Endothelial cell (in vitro differentiated cells): ENCODE data around the gene GSG1. TPM values are rescaled to one million over a fixed set of nuclear protein-coding genes. Genes with fewer than 3 reads are reported as not detected.

Source experiments
- DNase-seq: peaks from one replicate; pipeline ENCODE4 v3.0.0; 2021; ENCODE audit warnings: low spot score
- H3K27ac Mint-ChIP-seq: one replicate; pipeline ENCODE4 v1.8.0; 2021; ENCODE audit warnings: mixed read lengths, inconsistent platforms; ENCODE audit not compliant: unreplicated experiment
- H3K27me3 Mint-ChIP-seq: one replicate; pipeline ENCODE4 v1.8.0; 2021; ENCODE audit warnings: mild to moderate bottlenecking, moderate library complexity, mixed read lengths, inconsistent platforms; ENCODE audit not compliant: unreplicated experiment
- H3K36me3 Mint-ChIP-seq: one replicate; pipeline ENCODE4 v1.8.0; 2021; ENCODE audit warnings: mild to moderate bottlenecking, low read depth, mixed read lengths, inconsistent platforms; ENCODE audit not compliant: unreplicated experiment
- H3K4me1 Mint-ChIP-seq: one replicate; pipeline ENCODE4 v1.8.0; 2021; ENCODE audit warnings: mild to moderate bottlenecking, mixed read lengths, inconsistent platforms; ENCODE audit not compliant: unreplicated experiment
- H3K4me3 Mint-ChIP-seq: one replicate; pipeline ENCODE4 v1.8.0; 2021; ENCODE audit warnings: mild to moderate bottlenecking, mixed read lengths, inconsistent platforms; ENCODE audit not compliant: unreplicated experiment
- H3K9me3 Mint-ChIP-seq: one replicate; pipeline ENCODE4 v1.8.0; 2021; ENCODE audit warnings: mixed read lengths, inconsistent platforms; ENCODE audit not compliant: unreplicated experiment
- CTCF ChIP-seq: fragments of 200-600 bp; sonication (generic); IDR thresholded peaks from one replicate; pipeline ENCODE4 v1.5.0; 2021; ENCODE audit warnings: antibody characterized with exemption; ENCODE audit not compliant: unreplicated experiment
- total RNA-seq: library from RNA; stranded (reverse); fragmentation: NEBNext Ultra II Directional; extraction: Animal tissue kit (Norgen Biotek cat#: 25700); gene quantifications from one replicate; pipeline ENCODE4 v1.2.1, GENCODE V29; 2021; ENCODE audit not compliant: unreplicated experiment

Gene GSG1
- total RNA-seq, 1 donor from 2014 or later = 0.46 TPM

GRCh38 chr12:13120413-13120812, 16.9 kb upstream of the GSG1 start:
- Mint-ChIP-seq H3K36me3 (no peaks in the 10 kb centered on the region), H3K27me3 (peaks cover 2% of the 10 kb centered on the region), H3K27ac (no peak overlapping the region), H3K4me1 (peaks cover 23% of the 10 kb centered on the region), H3K9me3 (no peaks in the 10 kb centered on the region), H3K4me3 (no peak overlapping the region)
- DNase-seq = no peak
- TF ChIP-seq CTCF = no peak

GRCh38 chr12:13119826-13120225, 16.4 kb upstream of the GSG1 start:
- no peaks in the 10 kb centered on the region for H3K9me3 Mint-ChIP-seq
- peaks cover 2% of the 10 kb centered on the region for H3K27me3 Mint-ChIP-seq

GRCh38 chr12:13117029-13117428, 13.6 kb upstream of the GSG1 start:
- no peaks in the 10 kb centered on the region for H3K9me3 Mint-ChIP-seq
- no peak for DNase-seq
- H3K4me1 Mint-ChIP-seq = peaks cover 21% of the 10 kb centered on the region
- no peaks in the 10 kb centered on the region for H3K36me3 Mint-ChIP-seq
- no peak overlapping the region for H3K27ac Mint-ChIP-seq
- no peak for TF ChIP-seq CTCF
- H3K4me3 Mint-ChIP-seq = no peak overlapping the region
- peaks cover 2% of the 10 kb centered on the region for H3K27me3 Mint-ChIP-seq

More at GRCh38 chr12:13119826-13120225, 16.4 kb upstream of the GSG1 start:
- TF ChIP-seq CTCF = no peak
- Mint-ChIP-seq H3K27ac (no peak overlapping the region), H3K36me3 (no peaks in the 10 kb centered on the region), H3K4me3 (no peak overlapping the region), H3K4me1 (peaks cover 17% of the 10 kb centered on the region)
- no peak for DNase-seq

- DNase-seq = no peak
- Mint-ChIP-seq H3K27me3 (peaks cover 2% of the 10 kb centered on the region), H3K36me3 (no peaks in the 10 kb centered on the region), H3K9me3 (no peaks in the 10 kb centered on the region), H3K27ac (peak overlapping the region; percentile 24), H3K4me3 (no peak overlapping the region), H3K4me1 (peaks cover 21% of the 10 kb centered on the region)
- no peak for TF ChIP-seq CTCF
Observed at GRCh38 chr12:13116259-13116658, 12.8 kb upstream of the GSG1 start.

- Mint-ChIP-seq H3K27me3 (peaks cover 2% of the 10 kb centered on the region), H3K9me3 (no peaks in the 10 kb centered on the region), H3K4me1 (peaks cover 19% of the 10 kb centered on the region), H3K27ac (peak overlapping the region; percentile 44), H3K4me3 (no peak overlapping the region), H3K36me3 (no peaks in the 10 kb centered on the region)
- DNase-seq = no peak
- TF ChIP-seq CTCF = no peak
Observed at GRCh38 chr12:13114251-13115052, 11.0 kb upstream of the GSG1 start.
